Subcutaneous adipose tissue (tissue), 4 donors: ENCODE data around the gene LAMB2. TPM values are rescaled to one million over a fixed set of nuclear protein-coding genes. Genes with fewer than 3 reads are reported as not detected.

ENCODE experiments used
- total RNA-seq, 4 donors: library from RNA; depleted of rRNA; stranded (reverse); fragments of >200 nt; gene quantifications; one replicate each; pipeline ENCODE4 v1.1.0, GENCODE V29; 2016
- TF ChIP-seq, protein P1 (sequence below): fragments of 450-650 bp; IDR thresholded peaks from one replicate; pipeline ENCODE4 v1.5.1; 2016; ENCODE audit warnings: low read depth, mild to moderate bottlenecking, control low read depth, antibody characterized with exemption, moderate library complexity

LAMB2 gene
- 100 to 1,000 TPM; 411 to 623 (median 527) TPM for total RNA-seq

DNA sequence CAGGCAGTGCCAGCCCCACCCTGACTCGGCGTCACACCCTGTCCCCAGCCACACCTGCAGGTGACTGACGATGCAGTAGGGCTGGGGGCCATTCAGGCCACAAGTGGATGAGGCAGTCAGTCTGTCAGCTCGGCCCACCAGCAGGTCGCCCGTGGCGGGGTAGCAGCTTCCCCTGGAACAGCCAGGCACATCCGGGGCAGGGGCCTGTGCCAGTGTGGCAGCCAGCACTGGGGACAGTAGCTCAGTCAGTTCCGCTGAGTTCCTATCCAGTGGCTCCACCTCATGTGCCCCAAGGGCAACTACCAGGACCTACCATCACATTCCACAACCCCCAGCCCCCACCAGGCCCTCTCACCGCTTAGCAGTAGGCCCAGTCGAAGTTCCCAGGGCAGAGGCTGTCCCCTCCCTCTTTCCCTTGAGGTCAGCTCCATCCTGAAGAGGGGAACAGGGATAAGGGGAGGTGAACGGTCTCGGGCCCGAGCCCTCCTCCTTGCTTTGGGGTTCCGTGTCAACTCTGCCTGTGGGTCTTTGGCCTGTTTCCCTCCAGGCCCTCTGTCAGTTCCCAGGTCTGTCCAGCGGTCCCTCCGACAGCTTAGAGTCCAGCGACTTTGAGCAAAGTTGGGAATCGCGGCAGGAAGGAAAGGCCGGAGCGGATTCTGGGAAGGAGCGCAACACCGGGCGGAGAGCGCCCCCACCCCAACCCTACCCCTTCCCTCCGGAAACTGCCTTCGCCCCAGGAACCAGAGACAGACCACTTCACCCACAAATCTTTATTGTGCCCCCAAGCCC lies at the start of gene LAMB2:
TSS of gene LAMB2 (minus strand) at position 614 of the 789 bp plus-strand sequence. CDS start at position 431, 183 bp downstream.
- TF ChIP-seq, protein P1, sequence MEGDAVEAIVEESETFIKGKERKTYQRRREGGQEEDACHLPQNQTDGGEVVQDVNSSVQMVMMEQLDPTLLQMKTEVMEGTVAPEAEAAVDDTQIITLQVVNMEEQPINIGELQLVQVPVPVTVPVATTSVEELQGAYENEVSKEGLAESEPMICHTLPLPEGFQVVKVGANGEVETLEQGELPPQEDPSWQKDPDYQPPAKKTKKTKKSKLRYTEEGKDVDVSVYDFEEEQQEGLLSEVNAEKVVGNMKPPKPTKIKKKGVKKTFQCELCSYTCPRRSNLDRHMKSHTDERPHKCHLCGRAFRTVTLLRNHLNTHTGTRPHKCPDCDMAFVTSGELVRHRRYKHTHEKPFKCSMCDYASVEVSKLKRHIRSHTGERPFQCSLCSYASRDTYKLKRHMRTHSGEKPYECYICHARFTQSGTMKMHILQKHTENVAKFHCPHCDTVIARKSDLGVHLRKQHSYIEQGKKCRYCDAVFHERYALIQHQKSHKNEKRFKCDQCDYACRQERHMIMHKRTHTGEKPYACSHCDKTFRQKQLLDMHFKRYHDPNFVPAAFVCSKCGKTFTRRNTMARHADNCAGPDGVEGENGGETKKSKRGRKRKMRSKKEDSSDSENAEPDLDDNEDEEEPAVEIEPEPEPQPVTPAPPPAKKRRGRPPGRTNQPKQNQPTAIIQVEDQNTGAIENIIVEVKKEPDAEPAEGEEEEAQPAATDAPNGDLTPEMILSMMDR: no peak

DNA sequence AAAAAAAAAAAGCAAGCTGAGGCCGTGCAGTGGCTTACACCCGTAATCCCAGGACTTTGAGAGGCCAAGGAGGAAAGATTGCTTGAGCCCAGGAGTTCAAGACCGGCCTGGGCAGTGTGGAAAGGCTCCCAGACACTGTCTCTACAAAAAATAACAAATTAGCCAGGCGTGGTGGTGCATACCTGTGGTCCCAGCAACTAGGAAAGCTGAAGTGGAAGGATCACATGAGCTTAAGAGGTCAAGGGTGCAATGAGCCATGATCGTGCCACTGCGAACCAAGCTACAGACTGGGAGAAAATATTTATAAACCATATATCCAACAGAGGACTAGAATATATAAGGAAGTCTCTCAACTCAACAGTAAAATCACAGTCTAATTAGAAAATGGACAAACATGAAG lies 48.5 kb upstream of the LAMB2 start:
- TF ChIP-seq, protein P1: no peak

DNA sequence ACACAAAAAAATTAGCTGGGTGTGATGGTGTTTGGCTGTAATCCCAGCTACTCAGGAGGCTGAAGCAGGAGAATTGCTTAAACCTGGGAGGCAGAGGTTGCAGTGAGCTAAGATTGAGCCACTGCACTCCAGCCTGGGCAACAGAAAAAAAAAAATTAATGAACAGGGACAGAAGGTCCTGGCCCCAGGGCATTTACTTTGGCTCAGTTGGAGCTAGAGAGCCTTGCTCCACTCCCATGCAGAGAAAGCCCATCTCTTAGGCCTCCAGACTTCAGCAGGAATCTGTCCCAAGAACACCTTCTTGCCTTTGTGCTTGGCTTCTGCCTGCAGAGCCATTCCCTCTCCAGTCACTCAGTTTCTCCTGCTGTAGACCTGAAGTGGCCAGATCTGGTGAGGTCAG lies 47.3 kb upstream of the LAMB2 start:
- TF ChIP-seq, protein P1: no peak

DNA sequence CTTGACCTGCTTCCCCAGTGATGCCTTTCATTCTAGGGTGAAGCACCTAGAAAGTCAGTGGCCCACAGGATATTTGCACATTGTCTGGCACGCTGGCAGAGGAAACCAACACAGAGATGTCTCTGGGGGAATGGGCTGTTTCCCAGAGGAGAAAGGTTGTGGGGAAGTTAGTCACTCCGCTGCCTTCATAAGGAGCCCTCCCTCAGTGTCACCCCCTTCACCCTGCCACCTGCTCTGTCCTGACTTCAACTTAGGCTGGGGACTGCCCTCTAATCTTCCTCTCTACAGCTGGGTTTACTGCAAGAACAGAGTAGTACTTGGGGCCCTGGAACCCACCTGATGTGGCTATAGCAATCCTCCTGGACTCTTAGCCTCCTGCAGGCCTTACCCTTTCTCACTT lies 44.2 kb upstream of the LAMB2 start:
- TF ChIP-seq, protein P1: no peak

DNA sequence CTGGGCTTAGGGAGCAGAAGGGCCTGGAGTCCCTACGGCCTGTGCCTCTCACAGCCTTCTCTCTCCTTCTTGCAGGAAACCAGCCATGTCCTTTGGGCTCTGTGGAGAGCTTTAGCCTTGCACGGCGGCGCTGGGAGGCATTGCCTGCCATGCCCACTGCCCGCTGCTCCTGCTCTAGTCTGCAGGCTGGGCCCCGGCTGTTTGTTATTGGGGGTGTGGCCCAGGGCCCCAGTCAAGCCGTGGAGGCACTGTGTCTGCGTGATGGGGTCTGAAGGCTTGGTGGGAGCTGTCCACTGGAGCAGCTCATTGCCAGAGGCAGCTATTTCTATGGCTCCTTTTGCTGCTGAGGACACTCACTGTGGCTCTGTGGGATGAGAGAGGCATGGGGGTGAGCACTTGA lies 42.7 kb upstream of the LAMB2 start:
- TF ChIP-seq, protein P1: no peak

DNA sequence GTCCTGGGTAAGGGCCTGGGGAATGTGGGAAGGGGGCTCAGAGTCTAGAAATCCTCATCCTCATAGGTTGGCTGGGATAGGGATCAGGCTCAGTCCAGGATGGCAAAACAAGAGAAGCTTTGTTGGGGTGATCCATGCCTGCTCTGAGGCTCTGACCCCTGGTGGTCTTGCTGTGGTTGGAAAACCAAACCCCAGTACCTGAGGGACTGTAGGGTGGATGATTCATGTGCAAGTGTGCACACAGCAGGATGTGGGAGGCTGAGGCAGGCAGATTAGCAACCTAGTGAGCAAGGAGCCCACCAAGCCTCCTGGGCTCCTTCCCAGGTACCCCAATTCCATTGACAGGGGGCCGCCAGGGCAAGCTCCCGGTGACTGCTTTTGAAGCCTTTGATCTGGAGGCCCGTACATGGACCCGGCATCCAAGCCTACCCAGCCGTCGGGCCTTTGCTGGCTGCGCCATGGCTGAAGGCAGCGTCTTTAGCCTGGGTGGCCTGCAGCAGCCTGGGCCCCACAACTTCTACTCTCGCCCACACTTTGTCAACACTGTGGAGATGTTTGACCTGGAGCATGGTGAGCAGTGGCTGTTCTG lies 41.6 kb upstream of the LAMB2 start:
- TF ChIP-seq, protein P1: no peak

DNA sequence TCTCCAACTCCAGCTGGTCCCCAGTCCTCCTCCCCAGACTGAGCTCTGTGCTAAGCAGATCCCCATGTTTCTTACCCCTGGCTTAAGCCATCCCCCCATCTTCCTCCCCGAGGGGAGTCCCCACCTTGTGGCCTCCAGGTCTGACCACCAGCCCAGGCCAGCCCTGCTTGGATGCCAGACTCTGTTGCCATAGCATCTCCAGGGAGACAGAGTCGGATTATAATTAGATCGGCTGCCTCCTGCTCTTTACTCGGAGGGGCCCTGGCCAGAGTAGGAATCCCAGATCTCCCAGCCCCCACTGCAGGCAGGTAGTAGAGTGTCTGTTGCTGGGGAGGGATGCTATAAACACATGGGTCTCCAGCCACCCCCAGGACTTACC lies 40.9 kb upstream of the LAMB2 start:
- TF ChIP-seq, protein P1: no peak
